ENCODE data around the gene CFAP100.

CFAP100 gene

GRCh38 chr3:126442856-126443242, 48.1 kb downstream of the CFAP100 start:
- no peak overlapping the region for H3K4me3 ChIP-seq
- H3K27ac ChIP-seq = no peak overlapping the region
- no peak for TF ChIP-seq CTCF (IDR thresholded peaks at IDR 0.05)
- no peak for DNase-seq (ENCODE audit: low spot score)

DNA sequence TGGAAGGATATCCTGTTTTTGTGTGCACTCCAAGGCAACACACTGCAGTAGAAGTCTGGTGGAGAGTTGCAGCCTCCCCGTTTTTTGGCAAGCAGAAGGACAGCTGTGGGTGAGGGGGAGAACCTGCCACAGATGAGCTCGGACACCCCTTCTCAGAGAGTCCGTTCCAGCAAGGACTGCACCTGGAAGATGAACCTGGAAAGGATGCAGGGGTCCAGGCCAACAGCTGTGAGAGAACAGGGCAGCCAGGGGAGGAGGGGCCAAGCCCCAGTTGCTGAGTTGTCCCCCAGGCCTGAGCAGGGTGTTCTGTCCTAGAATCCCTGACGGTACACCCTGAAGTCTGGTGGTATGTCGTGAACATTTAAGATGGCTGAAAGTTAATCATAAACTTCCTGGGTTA, 50.8 kb downstream of the CFAP100 start:
- no peak for TF ChIP-seq CTCF (IDR thresholded peaks at IDR 0.05)

DNA sequence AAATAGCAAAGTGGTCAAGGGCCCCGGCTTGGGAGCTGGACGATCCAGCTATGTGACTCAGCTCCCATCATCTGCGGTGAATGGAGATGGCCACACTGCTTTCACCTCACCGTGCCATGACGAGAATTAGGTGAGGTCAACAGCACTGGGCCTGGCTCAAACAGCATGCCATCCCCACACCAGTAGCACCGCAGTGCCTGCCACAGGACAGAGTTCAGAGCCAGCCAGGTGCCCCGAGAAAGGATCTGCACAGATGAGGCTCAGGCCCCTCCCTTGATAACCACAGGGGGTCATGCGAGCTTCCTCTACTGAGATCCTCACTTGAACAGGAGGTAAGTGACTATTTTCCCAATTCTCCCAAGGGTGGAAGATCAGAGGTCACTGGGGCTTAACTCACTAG, 51.6 kb downstream of the CFAP100 start:
- no peak for DNase-seq (ENCODE audit: low spot score)
- no peak overlapping the region for H3K4me3 ChIP-seq
- no peak for TF ChIP-seq CTCF (IDR thresholded peaks at IDR 0.05)
- no peak overlapping the region for H3K27ac ChIP-seq

More for the DNA sequence above, 50.8 kb downstream of the CFAP100 start:
- Histone ChIP-seq H3K27ac (no peak overlapping the region), H3K4me3 (no peak overlapping the region)
- DNase-seq (ENCODE audit: low spot score) = no peak

- Histone ChIP-seq H3K27ac (no peak overlapping the region), H3K4me3 (no peak overlapping the region)
- no peak for DNase-seq (ENCODE audit: low spot score)
- no peak for TF ChIP-seq CTCF (IDR thresholded peaks at IDR 0.05)
Observed at GRCh38 chr3:126446791-126447190, 52.1 kb downstream of the CFAP100 start.

DNA sequence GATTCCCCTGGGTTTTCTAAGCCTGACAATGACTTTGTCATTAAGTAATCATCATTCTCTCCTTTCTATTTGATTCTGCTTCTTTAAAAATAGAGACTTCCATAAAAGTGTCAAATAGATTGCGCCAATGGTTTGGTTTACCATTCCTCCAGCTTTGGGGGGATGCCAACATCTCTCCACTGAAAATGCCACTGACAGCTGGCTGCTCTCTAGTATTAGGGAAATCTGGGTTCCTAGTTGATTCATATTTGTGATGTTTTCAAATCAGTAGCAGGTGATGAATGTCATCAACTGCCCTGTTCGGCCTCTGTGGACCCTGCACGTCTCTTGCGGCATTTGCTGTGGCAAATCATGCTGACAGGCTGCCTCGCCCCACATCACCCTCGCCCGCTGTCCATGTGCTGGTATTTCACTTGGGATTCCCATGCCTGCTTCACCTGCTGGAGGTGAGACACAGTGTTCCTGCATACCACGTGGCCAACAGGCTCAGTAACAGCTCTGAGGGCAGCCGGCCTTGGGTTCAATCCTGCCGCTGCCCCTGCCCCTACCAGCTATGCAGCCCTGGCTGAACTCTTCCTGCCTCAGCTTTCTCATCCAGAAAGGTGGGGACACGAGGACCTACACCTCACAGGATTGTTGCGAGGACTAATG, 52.9 kb downstream of the CFAP100 start:
- no peak for DNase-seq (ENCODE audit: low spot score)
- Histone ChIP-seq H3K27ac (no peak overlapping the region), H3K4me3 (no peak overlapping the region)
- TF ChIP-seq CTCF (IDR thresholded peaks at IDR 0.05) = no peak

- TF ChIP-seq CTCF (IDR thresholded peaks at IDR 0.05) = no peak
- H3K4me3 ChIP-seq = no peak overlapping the region
- DNase-seq (ENCODE audit: low spot score) = no peak
- H3K27ac ChIP-seq = no peak overlapping the region
Observed at GRCh38 chr3:126448136-126448892, 53.6 kb downstream of the CFAP100 start.

GRCh38 chr3:126448893-126449180, 54.1 kb downstream of the CFAP100 start:
- Histone ChIP-seq H3K4me3 (no peak overlapping the region), H3K27ac (no peak overlapping the region)
- no peak for DNase-seq (ENCODE audit: low spot score)
- TF ChIP-seq CTCF (IDR thresholded peaks at IDR 0.05) = no peak

Data from coronary artery (tissue), 2 donors.